ENCODE data around the gene DLG2. TPM values are rescaled to one million over a fixed set of nuclear protein-coding genes. Genes with fewer than 3 reads are reported as not detected.

The DLG2 gene
- total RNA-seq, 4 donors from 2014 or later, result 37.9 to 71.5 (median 44.9) TPM

DNA sequence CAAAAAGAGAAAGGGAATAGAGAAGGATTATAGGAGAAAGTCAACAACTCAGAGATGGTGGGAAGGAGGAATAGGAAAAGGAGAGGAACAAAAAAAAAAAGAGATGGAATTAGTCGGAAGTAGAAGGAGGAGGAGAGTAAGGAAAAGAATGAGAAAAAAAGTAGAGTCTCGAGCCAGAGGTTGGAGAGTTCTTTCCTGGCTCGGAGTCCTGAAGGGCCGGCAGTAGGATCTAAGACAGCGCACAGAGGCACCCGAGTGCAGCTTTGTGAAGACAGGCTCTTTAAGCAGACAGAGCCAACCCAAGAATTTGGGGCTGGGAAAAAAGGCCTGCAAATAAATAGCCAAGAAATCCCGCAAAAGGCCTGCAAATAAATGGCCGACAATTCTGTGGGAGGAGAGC, 2170.6 kb downstream of the DLG2 start:
- Histone ChIP-seq H3K36me3 (no peaks in the 10 kb centered on the region), H3K4me3 (no peak overlapping the region), H3K27ac (no peak overlapping the region), H3K9me3 (no peaks in the 10 kb centered on the region), H3K4me1 (no peaks in the 10 kb centered on the region), H3K27me3 (no peaks in the 10 kb centered on the region)
- TF ChIP-seq POLR2AphosphoS5 (IDR thresholded peaks at IDR 0.05) (no peak), EP300 (IDR thresholded peaks at IDR 0.05) (no peak), POLR2A (IDR thresholded peaks at IDR 0.05) (no peak)
- TF ChIP-seq, protein P1, sequence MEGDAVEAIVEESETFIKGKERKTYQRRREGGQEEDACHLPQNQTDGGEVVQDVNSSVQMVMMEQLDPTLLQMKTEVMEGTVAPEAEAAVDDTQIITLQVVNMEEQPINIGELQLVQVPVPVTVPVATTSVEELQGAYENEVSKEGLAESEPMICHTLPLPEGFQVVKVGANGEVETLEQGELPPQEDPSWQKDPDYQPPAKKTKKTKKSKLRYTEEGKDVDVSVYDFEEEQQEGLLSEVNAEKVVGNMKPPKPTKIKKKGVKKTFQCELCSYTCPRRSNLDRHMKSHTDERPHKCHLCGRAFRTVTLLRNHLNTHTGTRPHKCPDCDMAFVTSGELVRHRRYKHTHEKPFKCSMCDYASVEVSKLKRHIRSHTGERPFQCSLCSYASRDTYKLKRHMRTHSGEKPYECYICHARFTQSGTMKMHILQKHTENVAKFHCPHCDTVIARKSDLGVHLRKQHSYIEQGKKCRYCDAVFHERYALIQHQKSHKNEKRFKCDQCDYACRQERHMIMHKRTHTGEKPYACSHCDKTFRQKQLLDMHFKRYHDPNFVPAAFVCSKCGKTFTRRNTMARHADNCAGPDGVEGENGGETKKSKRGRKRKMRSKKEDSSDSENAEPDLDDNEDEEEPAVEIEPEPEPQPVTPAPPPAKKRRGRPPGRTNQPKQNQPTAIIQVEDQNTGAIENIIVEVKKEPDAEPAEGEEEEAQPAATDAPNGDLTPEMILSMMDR (IDR thresholded peaks at IDR 0.05), result no peak
- no peak for DNase-seq (ENCODE audit: low spot score in 2 of 2)
- 93% methylated on average over 8 of the region's 8 CpGs for WGBS

DNA sequence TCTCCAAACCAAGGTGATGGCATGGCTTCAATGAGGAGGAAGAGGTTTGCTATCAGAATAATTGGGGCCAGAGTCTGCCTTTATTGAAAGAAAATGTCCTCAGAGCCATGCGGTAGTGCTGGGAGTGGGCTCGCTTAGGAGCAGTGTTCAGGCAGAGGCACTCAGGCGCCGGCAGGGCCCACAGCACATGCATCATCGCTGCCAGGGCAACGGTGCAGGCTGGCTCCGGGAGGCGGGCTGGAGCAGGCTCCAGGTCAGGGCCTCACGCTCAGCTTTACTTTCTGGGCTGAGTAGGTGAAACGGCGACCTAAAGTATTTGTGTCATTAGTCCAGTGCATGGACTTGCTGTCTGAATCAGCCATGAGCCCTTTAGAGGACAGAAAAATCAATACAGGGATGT, 2171.1 kb downstream of the DLG2 start:
- no peak overlapping the region for H3K27ac ChIP-seq
- H3K36me3 ChIP-seq, result no peaks in the 10 kb centered on the region
- H3K4me1 ChIP-seq, result no peaks in the 10 kb centered on the region
- no peak for TF ChIP-seq POLR2A (IDR thresholded peaks at IDR 0.05)
- no peak for TF ChIP-seq POLR2AphosphoS5 (IDR thresholded peaks at IDR 0.05)
- TF ChIP-seq, protein P1 (IDR thresholded peaks at IDR 0.05), result no peak
- TF ChIP-seq EP300 (IDR thresholded peaks at IDR 0.05), result no peak
- no peaks in the 10 kb centered on the region for H3K9me3 ChIP-seq
- no peak for DNase-seq (ENCODE audit: low spot score in 2 of 2)
- H3K4me3 ChIP-seq, result no peak overlapping the region
- H3K27me3 ChIP-seq, result no peaks in the 10 kb centered on the region
- 76% methylated on average over 11 of the region's 11 CpGs for WGBS

DNA sequence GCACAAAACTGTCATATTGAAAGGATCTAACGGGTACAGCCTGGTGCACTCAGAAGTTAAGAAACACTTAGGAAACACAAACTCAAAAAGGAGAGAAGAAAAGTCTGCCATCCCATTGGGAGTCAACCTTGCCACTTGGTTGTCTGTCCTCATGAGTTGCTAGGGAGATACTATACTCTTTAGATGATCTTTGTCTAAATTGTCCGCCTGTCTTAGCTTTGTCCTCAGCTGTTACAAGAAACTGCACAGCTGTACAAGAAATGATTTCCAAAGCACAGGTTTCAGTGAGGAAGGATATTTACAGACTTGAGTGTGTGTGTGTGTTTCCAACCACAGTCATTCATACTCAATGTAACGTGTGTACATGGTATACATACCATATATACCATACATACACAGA, 2171.8 kb downstream of the DLG2 start:
- no peaks in the 10 kb centered on the region for H3K4me1 ChIP-seq

DNA sequence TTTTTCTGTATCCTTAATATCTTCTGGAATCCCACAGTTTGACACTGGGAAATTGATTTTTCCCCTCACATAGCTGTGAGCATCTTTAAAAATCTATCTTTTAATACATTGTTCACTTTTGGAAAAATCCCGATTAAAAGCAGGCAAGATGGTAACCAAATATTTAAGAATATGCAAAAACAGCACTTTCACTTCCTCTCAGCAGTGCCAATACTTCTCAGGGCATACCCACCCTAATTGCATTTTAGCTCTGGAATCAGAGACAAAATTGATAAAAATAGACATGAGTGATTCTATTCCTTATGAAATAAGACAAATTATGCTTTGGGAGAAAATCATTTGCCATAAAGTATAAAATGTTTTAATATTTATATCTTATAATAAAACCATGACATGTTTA, 2172.5 kb downstream of the DLG2 start:
- TF ChIP-seq POLR2AphosphoS5 (IDR thresholded peaks at IDR 0.05) (no peak), POLR2A (IDR thresholded peaks at IDR 0.05) (no peak), EP300 (IDR thresholded peaks at IDR 0.05) (no peak)
- TF ChIP-seq, protein P1 (IDR thresholded peaks at IDR 0.05), result no peak
- Histone ChIP-seq H3K36me3 (no peaks in the 10 kb centered on the region), H3K4me1 (no peaks in the 10 kb centered on the region), H3K27me3 (no peaks in the 10 kb centered on the region), H3K9me3 (no peaks in the 10 kb centered on the region), H3K27ac (no peak overlapping the region), H3K4me3 (no peak overlapping the region)
- DNase-seq (ENCODE audit: low spot score in 2 of 2), result no peak
- 57% methylated on average over 1 of the region's 1 CpG for WGBS

More for the DNA sequence above, 2171.8 kb downstream of the DLG2 start:
- Histone ChIP-seq H3K9me3 (no peaks in the 10 kb centered on the region), H3K27me3 (no peaks in the 10 kb centered on the region), H3K36me3 (no peaks in the 10 kb centered on the region), H3K4me3 (no peak overlapping the region), H3K27ac (no peak overlapping the region)
- TF ChIP-seq, protein P1 (IDR thresholded peaks at IDR 0.05), result no peak
- no peak for TF ChIP-seq POLR2A (IDR thresholded peaks at IDR 0.05)
- no peak for TF ChIP-seq POLR2AphosphoS5 (IDR thresholded peaks at IDR 0.05)
- 89% methylated on average over 3 of the region's 3 CpGs for WGBS
- no peak for DNase-seq (ENCODE audit: low spot score in 2 of 2)

DNA sequence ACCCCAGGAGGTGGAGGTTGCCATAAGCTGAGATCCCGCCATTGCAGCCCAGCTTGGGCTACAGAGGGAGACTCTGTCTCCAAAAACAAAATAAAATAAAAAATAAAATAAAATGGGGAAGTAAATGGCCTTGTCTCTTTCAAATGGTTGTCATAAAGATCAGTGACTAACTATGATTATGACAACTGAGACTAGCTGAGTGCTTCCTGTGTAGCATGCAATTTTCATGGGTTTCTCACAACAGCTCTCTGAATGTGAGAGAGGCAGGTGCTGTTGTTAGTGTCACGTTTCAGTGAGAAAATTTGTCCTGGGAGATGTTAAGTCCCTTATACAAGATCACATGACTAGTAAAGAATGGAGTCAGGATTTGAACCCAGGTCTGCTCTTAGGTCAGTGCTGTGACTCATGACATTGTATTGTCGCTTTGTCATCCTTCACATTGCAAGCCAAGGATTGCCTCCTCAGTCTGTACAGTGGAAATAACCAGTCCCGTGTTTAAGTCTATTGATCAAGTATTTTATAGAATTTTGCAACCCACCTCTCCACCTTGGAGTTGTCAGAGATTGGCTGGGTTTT, 2177.7 kb downstream of the DLG2 start:
- no peaks in the 10 kb centered on the region for H3K9me3 ChIP-seq
- H3K36me3 ChIP-seq, result no peaks in the 10 kb centered on the region
- DNase-seq (ENCODE audit: low spot score in 2 of 2), result no peak
- H3K4me3 ChIP-seq, result no peak overlapping the region
- TF ChIP-seq EP300 (IDR thresholded peaks at IDR 0.05) (no peak), POLR2A (IDR thresholded peaks at IDR 0.05) (no peak), POLR2AphosphoS5 (IDR thresholded peaks at IDR 0.05) (no peak)
- TF ChIP-seq, protein P1 (IDR thresholded peaks at IDR 0.05), result no peak
- no peaks in the 10 kb centered on the region for H3K27me3 ChIP-seq
- H3K27ac ChIP-seq, result no peak overlapping the region
- no peaks in the 10 kb centered on the region for H3K4me1 ChIP-seq
- WGBS, result 88% methylated on average over 4 of the region's 4 CpGs

All from suprapubic skin (tissue), 4 donors.